HG03103 (cell line): ENCODE measurements around the gene IFNAR2.
"Not testable (repeated sequence)": the region's sequence is repeated elsewhere in the genome, so short reads cannot be mapped to it uniquely, and the experiment has no call there.

Source experiments
- ATAC-seq: cut with Tn5 transposase; IDR thresholded peaks from one replicate; pipeline ENCODE4 v1.9.1; 2021; ENCODE audit warnings: low read depth; ENCODE audit not compliant: unreplicated experiment

The IFNAR2 gene

DNA sequence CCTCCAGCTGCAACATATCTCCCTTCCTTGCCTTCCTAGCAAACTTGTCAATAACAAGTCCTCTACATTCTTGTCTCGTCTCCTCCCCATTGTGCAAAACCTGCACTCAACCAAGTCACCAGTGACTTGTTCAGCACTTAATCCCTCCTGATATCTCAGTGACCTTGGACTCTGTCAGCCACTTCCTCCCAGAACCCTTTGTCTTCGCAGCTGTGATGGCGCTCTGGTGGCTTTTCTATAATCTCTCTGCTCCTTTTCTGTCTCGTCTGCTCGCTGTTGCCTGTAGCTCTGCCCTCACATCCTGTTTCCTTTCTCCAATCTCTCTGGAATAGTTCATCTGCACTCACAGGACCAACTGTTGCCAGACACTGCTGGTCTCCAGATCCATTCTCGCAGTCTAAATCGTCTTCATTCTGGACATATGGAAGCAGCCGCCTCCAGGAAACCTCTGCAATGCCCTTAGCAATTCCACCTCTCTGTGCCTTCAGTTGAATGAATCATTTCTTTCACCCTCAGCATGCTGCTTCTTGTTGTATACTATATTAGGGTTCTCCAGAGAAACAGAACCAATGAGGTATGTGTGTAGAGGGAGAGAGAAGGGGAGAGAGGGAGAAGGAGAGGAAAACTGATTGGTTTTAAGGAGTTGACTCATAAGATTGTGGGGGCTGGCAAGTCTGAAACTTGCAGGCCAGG, 17.4 kb upstream of the IFNAR2 start:
- ATAC-seq, result no peak

DNA sequence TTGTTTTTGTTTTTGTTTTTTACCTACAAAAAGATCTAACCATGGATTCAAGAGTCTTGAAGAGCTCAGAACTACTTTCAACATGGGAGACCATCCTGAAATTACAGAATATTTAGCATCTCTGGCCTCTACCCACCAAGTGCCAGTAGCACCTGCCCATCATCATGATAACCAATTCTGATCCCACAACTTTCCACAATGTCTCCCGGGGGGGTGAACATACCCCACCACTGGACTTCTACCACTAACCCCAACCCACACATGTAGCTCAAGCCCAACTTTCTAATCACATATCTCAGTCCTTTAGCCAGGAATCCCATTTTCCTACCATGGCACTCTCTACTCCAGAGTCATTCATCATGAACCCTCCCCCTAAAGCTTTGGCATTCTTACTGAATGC, 15.7 kb upstream of the IFNAR2 start:
- no peak for ATAC-seq

DNA sequence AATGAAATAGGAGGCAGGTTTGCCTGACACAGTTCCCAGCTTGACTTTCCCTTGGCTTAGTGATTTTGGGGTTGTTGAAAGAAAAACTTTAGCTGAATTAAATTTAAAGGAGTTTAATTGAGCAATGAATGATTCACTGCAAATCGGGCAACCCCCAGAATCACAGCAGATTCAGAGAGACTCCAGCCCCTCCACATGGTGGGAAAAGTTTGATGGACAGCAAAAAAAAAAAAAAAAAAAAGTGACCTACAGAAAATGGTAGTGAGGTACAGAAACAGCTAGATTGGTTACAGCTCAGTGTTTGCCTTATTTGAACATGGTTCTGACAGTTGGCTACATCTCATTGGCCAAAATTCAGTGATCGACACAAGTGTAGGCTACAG, 12.6 kb upstream of the IFNAR2 start:
- no peak for ATAC-seq

DNA sequence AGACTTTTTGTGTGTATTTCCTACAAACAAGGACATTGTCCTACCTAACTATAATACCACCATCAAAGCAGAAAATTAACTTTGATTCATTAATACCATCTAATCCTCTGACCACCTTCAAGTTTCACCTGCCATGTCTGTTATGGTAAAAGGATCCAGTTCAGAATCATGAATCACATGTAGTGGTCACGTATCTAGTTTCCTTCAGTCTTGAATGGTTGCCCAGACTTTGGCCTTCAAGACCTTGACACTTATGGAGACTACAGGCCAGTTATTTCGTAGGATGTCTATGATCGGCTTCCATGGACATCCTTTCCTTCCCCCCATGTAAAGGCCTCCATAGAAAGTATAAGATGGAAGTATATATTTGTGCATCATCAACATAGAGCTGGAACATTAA, 10.4 kb upstream of the IFNAR2 start:
- no peak for ATAC-seq

GRCh38 chr21:33219954-33220353, 9.8 kb upstream of the IFNAR2 start:
- ATAC-seq, result no peak

DNA sequence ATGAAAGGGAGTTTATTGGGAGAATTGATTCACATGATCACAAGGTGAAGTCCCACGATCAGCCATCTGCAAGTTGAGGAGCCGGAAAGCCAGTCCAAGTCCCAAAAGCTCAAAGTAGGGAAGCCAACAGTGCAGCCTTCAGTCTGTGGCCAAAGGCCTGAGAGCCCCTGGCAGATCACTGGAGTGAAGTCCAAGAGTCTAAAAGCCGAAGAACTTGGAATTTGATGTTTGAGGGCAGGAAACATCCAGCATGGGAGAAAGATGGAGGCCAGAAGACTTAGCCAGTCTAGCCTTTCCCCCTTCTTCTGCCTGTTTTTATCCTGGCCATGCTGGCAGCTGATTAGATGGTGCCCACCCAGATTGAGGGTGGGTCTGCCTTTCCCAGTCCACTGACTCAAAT, 4.4 kb upstream of the IFNAR2 start:
- ATAC-seq, result not testable (repeated sequence)

GRCh38 chr21:33228455-33228854, 1.3 kb upstream of the IFNAR2 start:
- no peak for ATAC-seq

- no peak for ATAC-seq
These were observed 497 bp upstream of the IFNAR2 start for GRCh38 chr21:33229099-33229783.

DNA sequence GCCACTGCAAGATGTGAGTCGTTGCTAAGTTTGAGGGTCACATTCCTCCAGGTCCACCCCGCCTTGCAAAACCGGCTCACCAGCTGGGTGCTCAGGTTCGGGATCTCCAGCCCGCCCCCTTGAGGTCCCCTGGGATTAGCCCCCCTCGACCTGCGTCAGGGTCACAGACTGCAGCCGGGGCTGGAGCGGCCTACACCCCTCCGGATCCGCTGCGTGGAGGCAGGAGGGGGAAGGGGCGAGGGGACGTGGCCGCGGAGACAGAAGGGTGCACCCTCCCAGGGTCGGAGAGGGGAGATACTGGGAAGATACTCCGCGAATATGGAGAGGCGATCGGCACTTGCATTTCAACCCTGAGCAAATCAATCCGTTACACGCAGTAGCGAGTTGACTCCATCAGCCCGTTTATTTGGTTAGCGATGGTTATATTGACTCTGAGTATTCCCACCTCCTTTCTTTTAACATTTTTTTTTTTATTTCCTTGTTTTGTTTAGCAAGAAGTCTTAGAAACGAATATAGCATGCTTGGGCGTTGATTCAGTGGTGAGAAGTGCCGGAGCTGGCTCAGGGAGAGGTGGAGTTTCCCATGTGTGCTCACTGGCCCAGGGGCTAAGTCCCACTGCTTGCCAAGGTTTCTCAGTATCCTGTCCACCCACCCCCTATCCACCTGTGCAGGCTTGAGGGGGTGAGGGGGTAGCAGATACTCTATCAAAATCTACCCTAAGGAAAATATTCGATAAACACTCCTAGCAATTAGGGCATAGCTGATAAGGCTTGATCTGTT, 997 bp downstream of the IFNAR2 start:
- peak; percentile 25 for ATAC-seq

DNA sequence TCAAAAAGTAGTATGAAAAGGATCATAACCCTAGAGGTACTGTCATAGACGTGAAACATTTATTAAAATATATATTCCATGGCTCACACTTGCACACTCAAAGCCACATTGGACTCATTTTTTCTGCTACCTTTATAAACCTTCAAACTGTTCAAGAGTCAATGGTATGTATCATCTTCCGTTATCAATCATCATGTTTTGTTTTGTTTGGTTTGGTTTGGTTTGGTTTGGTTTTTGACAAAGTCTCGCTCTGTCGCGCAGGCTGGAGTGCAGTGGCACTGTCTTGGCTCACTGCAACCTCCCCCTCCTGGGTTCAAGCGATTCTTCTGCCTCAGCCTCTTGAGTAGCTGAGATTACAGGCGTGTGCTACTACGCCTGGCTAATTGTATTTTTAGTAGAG, 1.8 kb downstream of the IFNAR2 start:
- ATAC-seq, result no peak

- no peak for ATAC-seq
These were observed 2.7 kb downstream of the IFNAR2 start for GRCh38 chr21:33232291-33233034.

DNA sequence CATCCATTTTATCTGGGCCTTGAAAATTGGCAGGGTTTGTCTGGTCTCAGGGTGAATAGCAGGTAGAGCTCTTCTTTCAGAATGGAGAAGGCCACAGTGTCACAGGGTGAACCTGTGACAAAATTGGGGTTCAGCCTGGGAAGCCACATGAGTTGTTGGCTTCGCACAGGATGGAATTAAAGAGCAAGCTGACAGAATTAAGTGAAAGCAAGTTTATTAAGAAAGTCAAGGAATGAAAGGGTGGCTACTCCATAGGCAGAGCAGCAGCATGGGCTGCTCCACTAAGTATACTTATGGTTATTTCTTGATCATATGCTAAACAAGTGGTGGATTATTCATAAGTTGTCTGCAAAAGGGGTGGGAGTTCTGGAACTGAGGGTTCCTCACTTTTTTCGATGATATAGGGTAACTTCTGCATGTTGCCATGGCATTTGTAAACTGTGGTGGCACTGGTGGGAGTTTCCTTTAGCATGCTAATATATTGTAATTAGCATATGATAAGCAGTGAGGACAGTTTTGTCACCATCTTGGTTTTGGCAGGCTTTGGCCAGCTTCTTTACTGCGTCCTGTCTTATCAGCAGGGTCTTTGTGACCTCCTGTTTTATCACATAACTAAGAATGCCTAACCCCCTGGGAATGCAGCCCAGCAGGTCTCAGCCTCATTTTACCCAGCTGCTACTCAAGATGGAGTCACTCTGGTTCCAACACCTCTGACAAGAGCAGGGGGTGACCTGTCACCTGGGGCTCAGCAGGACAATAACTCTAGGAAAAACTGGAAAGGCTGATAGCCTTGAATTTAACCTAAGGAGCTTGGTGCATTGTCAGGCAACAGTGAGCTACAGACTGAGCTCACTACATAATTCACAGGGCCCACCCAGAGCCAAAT, 5.1 kb downstream of the IFNAR2 start:
- no peak for ATAC-seq

DNA sequence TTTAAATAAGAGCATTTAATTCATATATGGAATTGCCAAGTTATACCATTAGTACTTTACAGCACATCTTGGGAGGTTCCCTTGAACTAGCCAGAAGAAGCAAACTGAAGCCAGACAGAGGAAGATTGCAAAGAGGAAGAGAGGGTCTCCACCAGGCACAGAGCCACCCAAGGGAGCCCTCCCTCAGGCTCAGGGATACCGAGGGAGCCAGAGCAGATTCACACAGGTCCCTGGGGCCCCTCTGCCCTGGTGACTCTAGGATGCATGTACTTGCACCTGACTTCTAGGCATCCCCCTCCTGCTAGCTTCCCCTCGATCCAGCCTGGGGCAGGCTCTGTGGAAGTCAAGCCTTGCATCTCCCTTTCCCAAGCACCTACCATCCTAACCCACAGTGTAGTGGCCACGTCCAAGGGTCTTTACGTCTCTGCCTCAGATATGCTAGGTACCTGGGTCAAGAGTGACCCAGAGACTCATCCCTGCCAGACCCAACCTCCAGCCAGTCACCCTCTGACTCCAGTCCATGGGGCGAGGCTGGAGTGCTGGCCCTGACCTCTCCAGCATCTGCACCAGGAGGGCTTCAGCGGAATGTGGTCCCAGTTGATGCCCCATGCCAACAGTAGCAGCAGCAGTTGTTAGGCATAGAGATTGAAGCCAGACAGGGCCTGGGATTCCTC, 6.4 kb downstream of the IFNAR2 start:
- ATAC-seq, result no peak

- ATAC-seq, result no peak
These were observed 7.0 kb downstream of the IFNAR2 start for GRCh38 chr21:33236766-33237165.

DNA sequence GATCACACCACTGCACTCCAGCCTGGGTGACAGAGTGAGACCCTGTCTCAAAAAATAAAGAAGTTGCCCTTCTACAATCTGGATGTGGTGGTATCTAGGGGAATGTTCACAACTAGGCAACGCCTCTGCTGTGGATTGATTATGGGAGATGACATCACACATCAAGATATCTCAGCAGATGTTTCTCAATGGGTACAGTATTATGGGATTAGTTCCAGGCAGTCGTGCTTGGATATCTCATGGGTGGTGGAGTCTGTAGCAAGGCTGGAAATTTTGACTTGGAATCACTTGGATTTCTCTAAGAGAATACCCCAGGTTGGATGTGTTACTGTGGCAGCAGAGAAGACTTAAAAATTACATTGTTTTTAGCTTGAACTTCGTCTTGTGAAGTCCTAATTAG, 7.7 kb downstream of the IFNAR2 start:
- no peak for ATAC-seq

DNA sequence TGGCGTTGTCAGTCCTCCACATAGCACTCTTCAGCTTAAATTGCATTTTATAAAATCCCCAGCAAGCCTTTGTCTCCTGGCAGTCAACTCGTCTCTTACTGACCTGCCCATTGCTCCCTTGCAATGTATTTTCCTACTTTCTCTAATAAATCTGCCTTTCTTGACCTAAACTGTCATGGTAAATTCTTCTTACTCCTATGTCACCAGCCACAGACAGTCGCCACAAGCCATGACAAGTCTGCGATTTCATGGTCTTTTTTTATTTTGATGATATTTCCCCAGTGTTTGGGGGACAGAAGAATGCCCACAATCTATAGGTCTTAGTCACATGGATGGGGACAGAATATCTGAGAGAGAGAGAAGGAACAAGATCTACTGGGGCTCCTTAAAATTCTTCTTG, 8.4 kb downstream of the IFNAR2 start:
- ATAC-seq, result peak; percentile 16

DNA sequence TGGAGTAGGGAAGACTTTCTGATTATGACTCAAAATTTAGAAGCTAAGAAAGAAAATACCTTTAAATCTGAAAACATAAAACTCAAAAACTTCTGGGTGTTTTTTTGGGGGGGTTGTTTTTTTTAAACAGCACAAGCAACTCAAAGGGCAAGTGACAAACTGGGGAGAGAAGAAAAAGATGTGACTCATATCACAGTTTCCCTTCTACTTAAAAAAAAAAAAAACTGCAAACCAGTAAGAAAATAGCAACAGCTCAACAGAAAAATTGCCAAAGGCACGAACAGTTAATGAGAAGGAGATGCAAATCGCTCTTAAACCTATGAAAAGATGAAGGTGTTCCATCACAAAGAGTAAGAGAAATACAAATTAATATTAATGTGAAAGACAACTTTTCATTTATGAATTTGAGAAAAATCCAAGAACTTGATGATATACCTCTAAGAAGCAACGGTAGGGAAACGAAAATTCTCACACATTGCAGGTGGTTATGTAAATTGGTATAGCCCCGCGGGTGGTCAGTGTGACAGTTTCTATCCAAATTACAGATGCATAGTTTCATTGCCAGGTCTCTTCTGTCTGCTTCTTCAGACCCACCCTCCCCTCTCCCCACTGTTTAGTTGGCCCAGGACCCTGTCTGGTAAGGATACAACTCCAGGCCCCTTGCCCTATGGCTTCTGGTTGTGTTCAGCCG, 9.0 kb downstream of the IFNAR2 start:
- peak; percentile 65 for ATAC-seq

- not testable (repeated sequence) for ATAC-seq
These were observed 9.9 kb downstream of the IFNAR2 start for GRCh38 chr21:33239559-33240127.

DNA sequence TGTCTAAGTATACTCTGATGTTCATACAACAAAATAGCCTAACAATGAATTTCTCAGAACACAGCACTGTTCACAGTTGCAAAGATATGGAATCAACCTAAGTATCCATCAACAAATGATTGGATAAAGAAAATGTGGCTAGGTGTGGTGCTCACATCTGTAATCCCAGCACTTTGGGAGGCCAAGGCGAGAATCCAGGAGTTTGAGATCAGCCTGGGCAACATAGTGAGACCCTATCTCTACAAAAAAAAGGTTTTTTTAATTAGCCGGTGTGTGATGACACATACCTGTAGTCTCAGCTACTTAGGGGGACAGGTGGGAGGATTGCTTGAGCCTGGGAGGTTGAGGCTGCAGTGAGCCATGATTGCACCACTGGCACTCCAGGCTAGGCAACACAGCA, 10.7 kb downstream of the IFNAR2 start:
- no peak for ATAC-seq
